Stimulated activated naive CD8-positive, alpha-beta T cell treated with anti-CD3 and anti-CD28 coated beads, Interleukin-15, amount 100 ng/mL, for 72 hours (primary cell): ENCODE results near the gene GPR4.

ENCODE experiments used
- ATAC-seq: fragments of 150-1000 bp; cut with Tn5 transposase; 2 replicates; pipeline ENCODE4 v1.10.0; 2021; ENCODE audit warnings: mild to moderate bottlenecking, moderate library complexity
- DNase-seq, 2 donors: peaks; one replicate each; pipeline ENCODE4 v3.0.0; 2021 to 2022
- H3K27ac Mint-ChIP-seq, 2 donors: one replicate each; pipeline ENCODE4 v1.8.0; 2022; ENCODE audit warnings: mild to moderate bottlenecking in 2 of 2, mixed read lengths in 2 of 2, moderate library complexity in 2 of 2
- H3K27me3 Mint-ChIP-seq: one replicate; pipeline ENCODE4 v1.8.0; 2022; ENCODE audit warnings: mixed read lengths
- H3K4me1 Mint-ChIP-seq: one replicate; pipeline ENCODE4 v1.8.0; 2022; ENCODE audit warnings: mild to moderate bottlenecking, mixed read lengths
- H3K4me3 Mint-ChIP-seq, 2 donors: one replicate each; pipeline ENCODE4 v1.8.0; 2022; ENCODE audit warnings: mild to moderate bottlenecking in 2 of 2, mixed read lengths in 2 of 2, moderate library complexity in 1 of 2
- H3K9me3 Mint-ChIP-seq, 2 donors: one replicate each; pipeline ENCODE4 v1.8.0; 2022; ENCODE audit warnings: mixed read lengths in 2 of 2

GPR4 gene

DNA sequence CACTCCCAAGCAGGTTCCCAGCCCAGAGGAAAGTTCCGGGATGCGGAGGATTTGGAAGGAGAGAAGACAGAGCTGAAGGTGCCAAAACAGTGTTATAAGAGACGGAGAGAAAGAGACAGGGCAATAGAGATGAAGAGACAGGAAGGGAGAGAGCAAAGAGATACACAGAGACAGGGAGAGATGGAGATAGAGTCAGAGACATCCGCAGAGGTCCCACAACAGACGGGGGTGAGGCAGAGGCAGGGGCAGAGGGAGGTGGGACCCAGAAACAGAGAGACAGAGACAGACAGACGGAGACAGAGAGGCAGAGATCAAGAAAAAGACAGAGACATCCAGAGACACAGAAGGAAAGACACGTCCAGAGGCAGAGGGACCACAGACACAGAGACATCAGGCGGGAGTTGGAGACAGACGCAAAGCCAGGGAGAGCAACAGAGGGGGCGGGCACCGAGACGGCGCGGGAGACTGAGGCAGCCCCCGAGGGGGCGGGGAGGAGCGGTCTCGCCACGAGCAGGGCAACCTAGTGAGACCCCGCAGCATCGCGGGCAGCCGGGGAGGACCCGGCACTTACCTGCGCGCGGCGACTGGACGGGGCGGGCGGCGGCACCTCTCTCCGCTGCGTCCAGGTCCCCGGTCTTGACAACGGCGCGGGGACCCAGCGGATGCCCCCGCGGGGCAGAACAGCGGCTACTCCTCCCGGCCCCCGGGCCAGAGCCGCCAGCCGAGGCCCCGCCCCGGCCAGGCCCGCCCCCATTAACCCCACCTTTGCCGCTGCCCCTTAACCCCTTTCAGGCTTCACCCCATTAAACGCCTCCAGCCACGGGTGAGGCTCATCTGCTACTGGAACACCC, at the start of gene GPR4:
Gene GPR4, minus strand, starts transcription at position 689 of the 851 bp plus-strand sequence. CDS start 10,346 bp downstream, outside the sequence.
- peak; percentile 58 for ATAC-seq

GRCh38 chr19:45650722-45651121, 48.7 kb upstream of the GPR4 start:
- Mint-ChIP-seq H3K9me3 (no peaks in the 10 kb centered on the region), H3K4me3 (no peak overlapping the region), H3K4me1 (peaks cover 9% of the 10 kb centered on the region), H3K27me3 (peaks cover 6% of the 10 kb centered on the region), H3K27ac (no peak overlapping the region)
- no peak for ATAC-seq
- no peak for DNase-seq

More for the DNA sequence above, at the start of gene GPR4:
- no peak for DNase-seq
- Mint-ChIP-seq H3K9me3 (no peaks in the 10 kb centered on the region), H3K4me1 (peaks cover 53% of the 10 kb centered on the region), H3K27me3 (peaks cover 70% of the 10 kb centered on the region), H3K27ac (peak within 1 kb of the TSS in 1 of 2 donors; percentile 52), H3K4me3 (peak within 1 kb of the TSS; percentile 27 to 57)

DNA sequence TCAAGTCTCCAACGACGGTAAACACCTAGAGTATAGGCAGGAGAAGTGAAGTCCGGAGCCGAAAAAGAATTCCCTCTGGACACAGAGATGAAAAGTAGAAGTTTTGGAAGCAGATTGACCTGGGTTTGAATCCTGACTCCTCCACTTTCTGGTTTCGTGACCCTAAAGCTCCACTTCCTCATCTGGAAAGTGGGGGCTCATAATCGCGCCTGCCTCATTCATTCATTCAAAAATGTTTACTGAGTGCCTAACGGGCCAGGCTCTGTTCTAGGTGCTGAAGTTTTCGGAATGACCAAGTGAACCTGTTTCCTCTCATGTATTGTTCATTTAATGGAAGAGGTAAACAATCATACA, 44.3 kb upstream of the GPR4 start:
- ATAC-seq = no peak
- H3K27ac Mint-ChIP-seq = peak overlapping the region; percentile 89 to 93
- no peaks in the 10 kb centered on the region for H3K9me3 Mint-ChIP-seq
- no peak for DNase-seq
- peak overlapping the region; percentile 81 to 85 for H3K4me3 Mint-ChIP-seq
- H3K27me3 Mint-ChIP-seq = peaks cover 10% of the 10 kb centered on the region
- H3K4me1 Mint-ChIP-seq = peaks cover 42% of the 10 kb centered on the region

- peak; percentile 51 for ATAC-seq
- Mint-ChIP-seq H3K27ac (peak overlapping the region; percentile 89 to 93), H3K4me1 (peaks cover 48% of the 10 kb centered on the region)
Observed at GRCh38 chr19:45645631-45646344, 43.8 kb upstream of the GPR4 start.

GRCh38 chr19:45645068-45645630, 43.1 kb upstream of the GPR4 start:
- DNase-seq (no peak), ATAC-seq (no peak)
- Mint-ChIP-seq H3K9me3 (no peaks in the 10 kb centered on the region), H3K27me3 (peaks cover 10% of the 10 kb centered on the region), H3K4me3 (peak overlapping the region; percentile 81 to 85), H3K27ac (peak overlapping the region; percentile 89 to 93), H3K4me1 (peaks cover 54% of the 10 kb centered on the region)

More at GRCh38 chr19:45645631-45646344, 43.8 kb upstream of the GPR4 start:
- Mint-ChIP-seq H3K4me3 (peak overlapping the region; percentile 81 to 85), H3K27me3 (peaks cover 10% of the 10 kb centered on the region), H3K9me3 (no peaks in the 10 kb centered on the region)
- peak; percentile 89 to 94 for DNase-seq

GRCh38 chr19:45643927-45644771, 42.1 kb upstream of the GPR4 start:
- DNase-seq = no peak
- Mint-ChIP-seq H3K27ac (no peak overlapping the region), H3K9me3 (no peaks in the 10 kb centered on the region), H3K27me3 (peaks cover 10% of the 10 kb centered on the region), H3K4me1 (peaks cover 61% of the 10 kb centered on the region), H3K4me3 (peak overlapping the region; percentile 83 to 86)
- no peak for ATAC-seq

DNA sequence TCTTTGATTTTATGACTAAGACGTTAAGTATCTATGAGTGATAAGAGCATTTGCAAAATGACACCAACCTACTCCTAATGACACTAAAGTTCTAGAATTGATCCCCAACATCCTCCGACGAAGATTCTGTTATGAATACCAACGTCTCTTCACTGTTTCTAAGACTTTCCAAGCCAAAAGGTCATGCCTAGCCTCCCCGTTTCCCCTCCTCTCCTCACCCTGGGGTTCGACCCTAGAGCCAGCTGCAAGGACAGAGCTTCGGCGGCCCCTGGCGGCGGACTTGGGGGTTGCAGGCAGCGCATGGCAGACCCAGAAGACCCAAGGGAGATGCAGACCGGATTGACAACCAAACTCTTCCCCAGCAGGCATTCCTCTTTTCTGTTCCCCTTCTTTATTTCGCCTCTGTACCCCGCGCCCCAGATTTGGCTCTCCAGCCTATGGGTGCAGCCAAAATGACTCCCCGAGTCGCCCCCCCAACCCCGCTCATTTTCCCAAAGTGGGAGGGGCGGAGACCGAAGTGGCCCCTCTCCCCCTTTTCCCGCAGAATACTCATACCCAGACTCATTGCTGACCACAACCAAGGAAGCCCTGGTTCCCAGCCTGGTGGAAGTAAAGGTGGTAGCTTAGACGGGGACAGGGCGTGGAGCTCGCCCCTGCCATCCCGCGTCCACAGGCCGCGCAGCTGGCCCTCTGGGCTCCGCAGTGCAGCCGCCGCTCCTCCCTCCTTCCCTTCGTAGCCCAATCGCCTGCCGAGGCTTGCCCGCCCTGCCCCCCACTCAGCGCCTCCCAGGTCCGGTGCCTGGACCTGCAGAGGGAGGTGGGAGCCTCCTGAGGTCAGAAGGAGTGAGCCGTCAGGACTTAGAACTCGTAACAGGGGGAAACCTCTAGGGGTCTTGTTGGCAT, 41.3 kb upstream of the GPR4 start:
- peak; percentile 96 to 97 for DNase-seq
- Mint-ChIP-seq H3K4me3 (peak overlapping the region; percentile 83 to 86), H3K9me3 (no peaks in the 10 kb centered on the region), H3K27ac (peak overlapping the region; percentile 93 to 97), H3K27me3 (peaks cover 10% of the 10 kb centered on the region), H3K4me1 (peaks cover 70% of the 10 kb centered on the region)
- peak; percentile 45 for ATAC-seq

GRCh38 chr19:45641274-45642105, 39.5 kb upstream of the GPR4 start:
- ATAC-seq (peak; percentile 60), DNase-seq (peak; percentile 91 to 97)
- peak overlapping the region; percentile 96 to 97 for H3K27ac Mint-ChIP-seq
- peaks cover 10% of the 10 kb centered on the region for H3K27me3 Mint-ChIP-seq
- H3K9me3 Mint-ChIP-seq = no peaks in the 10 kb centered on the region
- peak overlapping the region; percentile 82 to 87 for H3K4me3 Mint-ChIP-seq
- peaks cover 73% of the 10 kb centered on the region for H3K4me1 Mint-ChIP-seq

DNA sequence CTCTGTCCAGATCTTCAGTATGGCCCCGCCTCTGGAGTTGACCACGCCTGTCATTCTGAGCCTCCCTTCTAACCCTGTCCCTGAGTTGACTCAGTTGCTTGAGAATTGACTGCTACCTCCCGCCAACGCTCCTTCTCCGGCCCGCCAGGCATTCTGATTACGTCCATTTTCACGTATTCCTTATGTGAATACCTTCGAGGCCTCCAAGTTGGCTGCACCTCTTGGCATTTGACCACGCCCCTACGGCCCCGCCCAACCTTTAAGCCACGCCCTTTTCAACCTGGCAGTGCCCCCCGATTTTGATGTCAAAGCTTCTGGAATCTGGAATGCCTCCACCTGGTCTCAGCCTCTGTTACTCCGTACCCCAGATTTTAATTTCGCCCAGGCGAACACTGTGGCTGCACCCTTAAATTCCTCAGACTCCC, 38.8 kb upstream of the GPR4 start:
- no peak for ATAC-seq
- H3K4me3 Mint-ChIP-seq = peak overlapping the region; percentile 82 to 87

GRCh38 chr19:45638930-45639729, 37.1 kb upstream of the GPR4 start, which contains the start of gene EML2:
TSS of gene EML2 (minus strand) at chr19:45639397. CDS start at chr19:45639376, 21 bp downstream.
- peaks cover 2% of the 10 kb centered on the region for H3K27me3 Mint-ChIP-seq
- H3K9me3 Mint-ChIP-seq = no peaks in the 10 kb centered on the region
- H3K4me1 Mint-ChIP-seq = peaks cover 51% of the 10 kb centered on the region
- peak within 1 kb of the TSS; percentile 87 to 94 for H3K27ac Mint-ChIP-seq
- ATAC-seq (no peak), DNase-seq (peak; percentile 48 to 62)
- peak within 1 kb of the TSS; percentile 98 for H3K4me3 Mint-ChIP-seq

More for the DNA sequence above, 38.8 kb upstream of the GPR4 start:
- DNase-seq = no peak
- H3K4me1 Mint-ChIP-seq = peaks cover 67% of the 10 kb centered on the region
- peaks cover 10% of the 10 kb centered on the region for H3K27me3 Mint-ChIP-seq
- no peaks in the 10 kb centered on the region for H3K9me3 Mint-ChIP-seq
- H3K27ac Mint-ChIP-seq = peak overlapping the region; percentile 96 to 97

DNA sequence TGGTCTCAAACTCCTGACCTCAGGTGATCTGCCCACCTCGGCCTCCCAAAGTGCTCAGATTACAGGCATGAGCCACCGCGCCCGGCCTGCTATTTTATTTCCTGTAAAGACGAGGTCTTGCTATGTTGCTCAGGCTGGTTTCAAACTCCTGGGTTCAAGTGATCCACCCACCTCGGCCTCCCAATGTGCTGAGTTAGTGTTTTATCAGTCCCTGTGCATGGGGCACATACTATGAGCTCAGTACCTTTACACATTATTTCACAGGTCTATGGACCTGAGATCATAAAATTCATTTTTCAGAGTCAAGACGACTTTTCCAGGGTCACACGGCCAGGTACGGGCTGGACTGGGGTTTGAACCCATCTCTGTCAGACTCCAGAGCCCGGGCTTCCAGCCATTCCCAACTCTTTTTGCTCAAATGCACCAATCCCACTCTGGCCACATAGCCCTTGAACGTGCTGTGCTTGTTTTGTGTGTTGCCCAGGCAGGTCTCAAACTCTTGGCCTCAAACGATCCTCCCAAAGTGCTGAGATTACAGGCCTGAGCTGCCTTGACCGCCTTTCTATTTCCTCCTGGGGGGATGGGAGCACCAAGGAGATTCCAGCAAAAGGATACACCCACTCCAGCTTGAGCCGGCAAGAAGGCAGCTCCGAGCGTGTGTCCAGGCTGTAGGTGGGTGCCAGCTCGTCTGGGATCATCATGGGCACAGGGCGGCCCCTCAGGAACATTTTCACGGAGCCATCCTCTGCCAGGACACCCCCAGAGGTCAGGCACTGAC, 36.1 kb upstream of the GPR4 start:
- Mint-ChIP-seq H3K27me3 (no peaks in the 10 kb centered on the region), H3K4me3 (peak overlapping the region; percentile 98), H3K4me1 (peaks cover 41% of the 10 kb centered on the region), H3K27ac (peak overlapping the region in 1 of 2 donors; percentile 94), H3K9me3 (no peaks in the 10 kb centered on the region)
- DNase-seq = no peak
- no peak for ATAC-seq

DNA sequence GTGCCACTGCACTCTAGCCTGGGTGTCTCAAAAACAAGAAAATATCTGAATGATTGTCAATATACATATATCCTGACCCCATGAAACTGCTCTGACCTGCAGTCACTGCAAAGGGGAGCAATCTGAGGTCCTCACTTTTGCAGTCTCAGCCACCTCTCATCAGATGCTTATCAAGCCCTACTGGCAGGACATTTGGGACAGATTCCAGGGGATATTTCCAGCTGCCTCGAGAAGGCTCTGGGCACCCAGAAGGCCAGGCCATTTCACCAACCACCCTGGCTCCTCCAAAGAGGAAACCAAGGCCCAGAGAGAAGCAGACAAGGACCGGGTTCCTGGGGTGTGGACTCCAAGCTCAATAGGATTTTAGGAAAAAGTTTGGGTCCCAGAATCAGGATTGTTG, 34.9 kb upstream of the GPR4 start:
- ATAC-seq = no peak
- H3K27me3 Mint-ChIP-seq = no peaks in the 10 kb centered on the region
- peaks cover 44% of the 10 kb centered on the region for H3K4me1 Mint-ChIP-seq
- H3K4me3 Mint-ChIP-seq = no peak overlapping the region
- H3K27ac Mint-ChIP-seq = no peak overlapping the region
- H3K9me3 Mint-ChIP-seq = no peaks in the 10 kb centered on the region
- DNase-seq = no peak
